Body of pancreas (tissue), 4 donors: ENCODE results near the gene SMIM13.

Experiments used
- CTCF ChIP-seq, 7 experiments: fragments of 450-650 bp in 4 of 7; fragments of 200-600 bp in 3 of 7; sonication (generic) in 3 of 7; IDR thresholded peaks; one replicate each; pipeline ENCODE4 v1.5.1; 2016 to 2019; ENCODE audit warnings: antibody characterized with exemption in 7 of 7
- POLR2A ChIP-seq, 3 donors: fragments of 450-650 bp; IDR thresholded peaks; one replicate each; pipeline ENCODE4 v1.6.1; 2016; ENCODE audit warnings: antibody characterized with exemption in 3 of 3, mild to moderate bottlenecking in 2 of 3

DNA sequence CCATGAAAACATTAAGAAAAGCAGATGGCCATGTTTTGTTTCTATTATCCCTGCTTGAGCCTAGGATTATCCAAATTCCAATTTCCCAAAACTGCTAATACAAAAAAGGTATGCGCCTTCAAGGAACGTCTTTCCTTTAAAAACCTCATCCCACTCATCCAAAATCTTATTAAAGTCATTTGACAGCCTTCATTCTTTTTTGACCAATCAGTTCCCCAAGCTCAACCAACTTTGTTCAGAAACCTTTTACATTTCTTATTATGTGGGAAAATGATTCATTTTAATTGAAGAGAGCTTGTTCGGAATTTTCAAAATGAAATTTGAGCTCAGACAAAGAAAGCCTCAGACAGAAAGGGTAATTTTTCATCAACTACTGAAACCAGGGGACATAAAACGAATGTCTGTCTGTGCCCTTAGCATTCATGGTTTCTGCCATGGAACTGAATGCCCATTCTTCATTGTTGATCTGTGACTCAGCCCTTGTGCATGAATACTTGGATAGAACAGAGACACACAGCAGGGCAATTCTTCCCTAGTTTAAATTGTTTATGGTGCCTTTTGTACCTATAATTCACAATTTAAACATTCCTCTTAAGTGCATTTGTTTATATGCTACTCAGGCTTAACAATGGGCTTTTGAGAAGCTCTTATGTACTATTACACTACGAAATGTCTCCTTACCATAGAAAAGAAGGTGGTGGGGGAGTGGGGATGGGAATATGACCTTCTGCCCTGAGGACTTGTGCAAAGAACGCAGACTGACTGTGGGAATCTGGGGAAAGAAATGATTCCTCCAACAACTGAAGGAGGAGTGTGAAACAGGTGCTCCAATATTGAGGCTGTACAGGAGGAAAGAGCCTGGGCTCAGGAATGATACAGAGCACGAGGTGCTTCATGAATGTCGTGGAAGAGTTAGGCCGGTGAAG, 67.7 kb downstream of the SMIM13 start:
- TF ChIP-seq POLR2A (IDR thresholded peaks at IDR 0.05) (no peak), CTCF (IDR thresholded peaks at IDR 0.05) (no peak)
